Measurements from ENCODE around the gene EIF4E.
A peak's percentile ranks its signal among the peaks of the same experiment; 100 is the strongest.
"Not testable (repeated sequence)": the region's sequence is repeated elsewhere in the genome, so short reads cannot be mapped to it uniquely, and the experiment has no call there.

EIF4E gene

GRCh38 chr4:98932539-98932938 lies 3.6 kb upstream of the EIF4E start:
- DNase-seq (ENCODE audit: low read depth): no peak

GRCh38 chr4:98930311-98930865 lies 1.5 kb upstream of the EIF4E start:
- DNase-seq (ENCODE audit: low read depth): no peak

GRCh38 chr4:98929341-98930267 lies 671 bp upstream of the EIF4E start:
- DNase-seq (ENCODE audit: low read depth): peak; percentile 14

DNA sequence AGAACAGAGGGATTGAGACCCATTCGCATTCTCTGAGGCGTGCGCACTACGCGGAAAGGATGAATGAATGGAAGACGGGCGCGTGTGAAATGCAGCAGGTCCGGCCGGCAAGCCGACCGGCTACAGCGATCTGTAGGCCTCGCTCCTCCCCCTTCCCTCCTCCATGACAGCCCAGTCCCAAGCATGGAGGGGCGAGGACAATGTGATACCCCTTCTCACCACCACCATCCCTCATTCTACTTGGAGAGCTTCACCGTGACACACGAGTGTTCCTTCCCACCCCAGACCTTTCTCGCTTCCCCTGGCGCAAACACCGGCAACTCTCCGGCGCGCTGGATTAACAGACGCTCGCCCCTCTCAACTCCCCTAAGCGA lies 815 bp downstream of the EIF4E start:
- peak; percentile 45 for DNase-seq (ENCODE audit: low read depth)

DNA sequence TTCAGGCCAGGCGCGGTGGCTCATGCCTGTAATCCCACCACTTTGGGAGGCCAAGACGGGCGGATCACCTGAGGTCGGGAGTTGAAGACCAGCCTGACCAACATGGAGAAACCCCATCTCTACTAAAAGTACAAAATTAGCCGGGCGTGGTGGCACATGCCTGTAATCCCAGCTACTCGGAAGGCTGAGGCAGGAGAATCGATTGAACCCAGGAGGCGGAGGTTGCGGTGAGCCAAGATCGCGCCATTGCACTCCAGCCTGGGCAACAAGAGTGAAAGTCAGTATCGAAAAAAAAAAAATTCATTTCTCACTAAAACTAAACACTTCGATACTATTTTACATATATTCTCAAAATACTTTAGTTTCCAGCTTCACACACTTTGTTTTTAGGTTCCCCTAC lies 2.7 kb downstream of the EIF4E start:
- not testable (repeated sequence) for DNase-seq (ENCODE audit: low read depth)

- DNase-seq (ENCODE audit: low read depth): no peak
These were observed 7.6 kb downstream of the EIF4E start for GRCh38 chr4:98921292-98921691.

- no peak for DNase-seq (ENCODE audit: low read depth)
These were observed 8.9 kb downstream of the EIF4E start for GRCh38 chr4:98919996-98920395.

GRCh38 chr4:98910728-98911127 lies 18.2 kb downstream of the EIF4E start:
- DNase-seq (ENCODE audit: low read depth): not testable (repeated sequence)

DNA sequence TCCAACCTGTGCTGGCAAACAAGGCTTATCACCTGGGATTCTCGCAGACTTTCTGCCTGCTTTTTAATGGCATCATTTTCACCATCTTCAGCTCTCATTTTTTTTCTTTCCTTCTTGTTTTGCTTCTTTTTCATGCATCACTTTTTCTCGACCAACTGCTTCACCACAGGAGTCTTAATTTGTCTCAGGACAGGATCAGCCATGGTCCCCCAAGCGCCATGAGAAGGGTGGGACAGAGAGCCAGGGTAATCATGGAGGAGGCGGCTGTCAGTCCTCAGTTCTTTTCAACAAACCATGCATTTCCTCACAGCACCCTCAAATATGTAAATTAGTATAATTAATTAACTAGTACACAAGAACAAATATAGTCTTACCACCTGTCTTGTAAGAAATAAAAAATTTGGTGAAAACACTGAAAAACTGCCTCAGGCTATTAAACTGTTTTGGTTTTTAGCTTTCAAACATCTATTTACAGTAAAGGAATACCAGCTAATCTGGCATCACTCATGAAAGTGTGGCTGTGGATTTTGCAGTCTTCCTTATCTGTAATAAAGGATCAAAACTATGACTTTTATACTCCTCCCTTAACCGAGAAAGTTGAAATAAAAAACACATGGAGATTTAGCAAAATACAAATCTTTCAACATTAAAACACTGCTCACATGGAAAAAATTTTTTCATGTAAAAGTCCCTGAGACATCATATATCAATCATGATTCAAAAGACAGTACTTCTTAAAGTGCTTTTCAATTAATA lies 19.1 kb downstream of the EIF4E start:
- DNase-seq (ENCODE audit: low read depth): no peak

DNA sequence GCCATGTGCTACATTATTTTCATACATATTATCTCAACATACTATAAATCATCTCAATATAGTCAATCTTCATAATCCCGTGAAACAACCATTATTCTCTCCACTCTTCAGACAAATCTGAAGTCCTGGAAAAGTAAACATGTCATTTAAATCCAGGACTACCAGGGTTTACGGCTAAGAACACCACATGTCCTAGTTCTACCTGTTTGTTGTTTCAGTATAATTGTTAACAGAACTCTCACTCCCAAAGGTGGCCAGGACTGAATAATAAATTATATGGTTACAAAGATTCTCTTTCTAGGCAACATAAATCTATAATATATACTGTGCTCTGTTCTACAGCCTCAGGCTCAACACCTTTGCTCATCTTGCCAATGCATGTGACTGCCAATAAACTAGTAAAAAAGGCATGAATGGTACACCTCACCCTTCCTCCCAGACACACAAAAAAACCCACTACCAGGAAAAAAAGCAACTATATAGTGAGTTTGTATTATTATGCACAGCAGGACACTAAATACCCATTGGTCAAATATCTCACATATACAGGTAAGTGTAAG lies 20.1 kb downstream of the EIF4E start:
- DNase-seq (ENCODE audit: low read depth): no peak

DNA sequence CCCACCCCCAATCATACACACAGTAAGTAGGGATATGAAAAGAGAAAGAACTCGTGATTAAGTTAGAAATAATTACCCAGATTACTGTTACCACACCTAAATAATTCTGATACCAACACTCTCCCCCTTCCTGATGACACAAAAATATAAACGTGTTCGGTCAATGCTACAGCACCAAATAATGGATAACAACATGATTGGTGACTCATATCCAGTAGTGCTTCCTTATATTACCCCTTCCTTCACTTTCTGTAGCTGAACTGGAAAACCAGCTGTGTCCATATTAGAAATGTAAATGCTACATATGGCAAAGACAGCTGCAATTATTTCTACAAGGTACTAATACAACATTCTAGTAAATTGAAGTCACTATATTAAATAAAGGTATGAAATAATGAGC lies 20.8 kb downstream of the EIF4E start:
- DNase-seq (ENCODE audit: low read depth): no peak

- DNase-seq (ENCODE audit: low read depth): no peak
These were observed 23.1 kb downstream of the EIF4E start for GRCh38 chr4:98905839-98906238.

DNA sequence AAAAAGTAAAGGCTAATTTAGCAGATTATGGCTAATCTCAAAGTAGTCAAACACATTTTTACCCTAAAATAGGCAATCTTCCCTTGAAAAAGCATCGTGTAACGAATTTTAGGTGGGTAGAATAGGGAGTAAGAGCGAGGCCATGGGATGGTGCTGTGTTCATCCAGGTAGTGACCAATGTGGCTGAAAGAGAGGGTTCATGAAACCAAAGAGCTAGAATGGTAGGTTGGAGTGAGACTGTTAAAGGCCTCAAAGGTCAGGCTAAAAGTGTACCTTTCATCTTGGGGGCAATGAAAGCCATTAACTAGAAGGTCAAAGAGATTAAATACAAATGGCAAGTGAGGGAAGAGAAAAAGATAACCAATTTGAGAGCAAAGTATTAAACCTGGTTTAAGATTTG lies 23.6 kb downstream of the EIF4E start:
- DNase-seq (ENCODE audit: low read depth): no peak

GRCh38 chr4:98903963-98904362 lies 25.0 kb downstream of the EIF4E start:
- no peak for DNase-seq (ENCODE audit: low read depth)

GRCh38 chr4:98903561-98903960 lies 25.4 kb downstream of the EIF4E start:
- DNase-seq (ENCODE audit: low read depth): no peak

GRCh38 chr4:98899277-98899676 lies 29.7 kb downstream of the EIF4E start:
- no peak for DNase-seq (ENCODE audit: low read depth)

DNA sequence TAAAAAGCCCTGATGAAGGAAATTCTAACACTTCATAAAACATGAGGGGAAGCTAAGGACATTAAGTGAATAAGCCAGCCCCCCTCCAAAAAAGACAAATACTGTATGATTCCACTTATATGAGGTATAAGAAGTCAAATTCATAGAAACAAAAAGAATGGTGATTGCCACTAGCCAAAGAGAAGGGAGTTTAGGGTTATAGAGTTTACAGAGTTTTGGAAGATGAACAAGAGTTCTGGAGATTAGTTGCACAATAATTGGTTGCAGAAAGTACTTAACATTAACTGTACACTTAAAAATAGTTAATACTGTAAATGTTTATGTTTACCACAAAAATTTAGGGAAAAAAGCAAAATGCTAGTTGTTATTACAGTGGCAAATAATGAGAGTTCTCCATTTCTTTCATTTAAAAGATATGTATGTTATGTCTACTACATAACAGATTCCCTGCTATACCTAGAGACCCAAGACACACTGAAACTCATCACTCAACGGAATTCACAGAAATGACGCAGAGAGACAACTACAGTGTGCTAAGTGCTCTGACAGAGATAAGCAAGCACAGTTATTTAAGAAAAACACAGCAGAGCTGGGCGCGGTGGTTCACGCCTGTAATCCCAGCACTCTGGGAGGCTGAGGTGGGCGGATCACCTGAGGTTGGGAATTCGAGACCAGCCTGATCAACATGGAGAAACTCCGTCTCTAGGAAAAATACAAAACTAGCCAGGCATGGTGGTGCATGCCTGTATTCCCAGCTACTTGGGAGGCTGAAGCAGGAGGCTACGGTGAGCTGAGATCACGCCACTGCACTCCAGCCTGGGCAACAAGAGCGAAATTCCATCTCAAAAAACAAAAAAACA lies 37.2 kb downstream of the EIF4E start:
- DNase-seq (ENCODE audit: low read depth): no peak

GRCh38 chr4:98890702-98891455 lies 38.1 kb downstream of the EIF4E start:
- no peak for DNase-seq (ENCODE audit: low read depth)

DNA sequence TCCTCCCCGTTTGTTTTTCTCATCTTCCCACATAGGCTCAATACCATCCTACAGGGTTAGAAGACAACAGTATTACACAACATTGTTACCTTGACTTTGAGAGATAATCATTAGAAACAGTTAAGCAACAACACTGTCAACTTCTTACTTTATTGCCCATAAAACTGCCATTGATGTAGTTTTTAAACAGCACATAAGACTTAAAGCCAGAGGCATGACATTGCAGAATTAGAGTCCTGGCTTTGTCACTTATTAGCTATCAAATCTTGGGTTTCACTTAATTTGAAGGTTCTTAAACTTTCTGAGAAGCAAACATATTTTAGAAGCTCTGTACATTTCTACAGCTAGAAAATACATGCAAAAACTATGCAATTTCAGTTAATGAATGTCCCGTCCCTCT lies 41.8 kb downstream of the EIF4E start:
- no peak for DNase-seq (ENCODE audit: low read depth)

GRCh38 chr4:98886382-98886781 lies 42.6 kb downstream of the EIF4E start:
- DNase-seq (ENCODE audit: low read depth): not testable (repeated sequence)

GRCh38 chr4:98880884-98881283 lies 48.0 kb downstream of the EIF4E start:
- not testable (repeated sequence) for DNase-seq (ENCODE audit: low read depth)

Measured in stimulated activated CD8-positive, alpha-beta memory T cell treated with anti-CD3 and anti-CD28 coated beads, Interleukin-12 subunit alpha, Interleukin-12 subunit beta, amount 100 ng/mL, for 1 hour (primary cell).